HG02678 (cell line): ENCODE measurements around the gene PTPN21.

Source experiments
- ATAC-seq: cut with Tn5 transposase; IDR thresholded peaks from one replicate; pipeline ENCODE4 v1.9.1; 2021; ENCODE audit warnings: mild to moderate bottlenecking, moderate library complexity; ENCODE audit not compliant: unreplicated experiment

The PTPN21 gene

GRCh38 chr14:88507208-88507607, 47.6 kb downstream of the PTPN21 start:
- ATAC-seq = no peak

- ATAC-seq = no peak
Observed at GRCh38 chr14:88505621-88506020, 49.2 kb downstream of the PTPN21 start.

GRCh38 chr14:88504602-88505001, 50.2 kb downstream of the PTPN21 start:
- no peak for ATAC-seq

- no peak for ATAC-seq
Observed at GRCh38 chr14:88503754-88504406, 50.9 kb downstream of the PTPN21 start.

GRCh38 chr14:88502740-88503139, 52.1 kb downstream of the PTPN21 start:
- ATAC-seq = no peak

- no peak for ATAC-seq
Observed at GRCh38 chr14:88500611-88501010, 54.2 kb downstream of the PTPN21 start.

- ATAC-seq = no peak
Observed at GRCh38 chr14:88499225-88499624, 55.6 kb downstream of the PTPN21 start.

GRCh38 chr14:88496414-88496813, 58.4 kb downstream of the PTPN21 start:
- no peak for ATAC-seq

GRCh38 chr14:88493392-88494185, 61.2 kb downstream of the PTPN21 start:
- ATAC-seq = no peak

- ATAC-seq = peak; percentile 95
Observed at GRCh38 chr14:88492272-88493089, 62.3 kb downstream of the PTPN21 start.

GRCh38 chr14:88490168-88490567, 64.6 kb downstream of the PTPN21 start:
- ATAC-seq = no peak

GRCh38 chr14:88488897-88489296, 65.9 kb downstream of the PTPN21 start:
- no peak for ATAC-seq

- ATAC-seq = no peak
Observed at GRCh38 chr14:88488081-88488480, 66.7 kb downstream of the PTPN21 start.

- ATAC-seq = no peak
Observed at GRCh38 chr14:88482524-88482923, 72.3 kb downstream of the PTPN21 start.

GRCh38 chr14:88481794-88482193, 73.0 kb downstream of the PTPN21 start:
- no peak for ATAC-seq

GRCh38 chr14:88481059-88481458, 73.7 kb downstream of the PTPN21 start:
- ATAC-seq = no peak

- no peak for ATAC-seq
Observed at GRCh38 chr14:88479574-88479987, 75.2 kb downstream of the PTPN21 start.

- ATAC-seq = no peak
Observed at GRCh38 chr14:88478931-88479330, 75.9 kb downstream of the PTPN21 start.

- ATAC-seq = no peak
Observed at GRCh38 chr14:88477513-88478250, 77.1 kb downstream of the PTPN21 start.

GRCh38 chr14:88476825-88477224, 78.0 kb downstream of the PTPN21 start:
- ATAC-seq = no peak

GRCh38 chr14:88476214-88476774, 78.5 kb downstream of the PTPN21 start:
- ATAC-seq = no peak
